ENCODE data around the gene CLPTM1L. TPM values are rescaled to one million over a fixed set of nuclear protein-coding genes. Genes with fewer than 3 reads are reported as not detected.

The CLPTM1L gene
- total RNA-seq, 4 donors from 2014 or later = 92.3 to 132 (median 108) TPM

GRCh38 chr5:1322955-1323802 lies 21.7 kb downstream of the CLPTM1L start:
- TF ChIP-seq CTCF (IDR thresholded peaks at IDR 0.05; ENCODE audit: low read depth) = no peak

DNA sequence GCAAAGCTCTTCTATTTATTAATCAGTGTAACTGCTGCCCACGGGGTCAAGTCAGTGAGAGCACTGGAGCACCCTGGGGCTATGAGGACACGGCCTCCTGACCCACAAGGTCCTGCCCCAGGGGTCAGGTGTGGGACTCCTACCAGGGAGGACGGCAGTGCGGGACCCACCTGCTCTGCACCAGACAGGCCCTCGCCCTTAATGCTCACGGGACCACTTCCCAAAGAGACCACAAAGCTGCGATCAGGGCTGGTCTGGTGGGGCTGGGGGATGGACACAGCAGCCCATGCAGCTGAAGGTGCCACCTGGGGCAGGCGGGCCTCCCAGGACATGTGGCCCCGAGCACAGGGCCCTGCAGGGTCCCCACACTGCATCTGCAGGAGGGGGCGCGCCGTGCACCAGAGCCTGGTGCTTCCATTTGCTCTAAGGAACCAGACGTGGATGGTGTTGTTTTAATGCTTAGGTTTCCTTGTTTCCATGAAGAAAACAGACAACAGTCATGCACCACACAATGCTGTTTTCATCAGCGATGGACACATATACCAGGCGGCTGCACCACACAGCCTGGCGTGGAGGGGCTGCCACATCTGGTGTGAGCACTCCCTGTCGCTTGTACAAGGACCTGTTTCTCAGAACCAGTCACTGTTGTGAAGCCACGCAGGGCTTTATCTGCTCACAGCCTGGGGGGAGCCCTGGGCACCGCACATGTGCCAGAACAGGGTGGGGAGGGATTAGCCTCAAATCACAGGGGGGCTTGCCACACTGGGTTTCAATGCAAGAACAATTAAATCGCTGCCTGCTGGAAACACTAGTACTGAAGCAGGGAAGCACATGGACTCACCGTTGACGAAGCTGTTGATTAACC lies 22.6 kb downstream of the CLPTM1L start:
- TF ChIP-seq CTCF (IDR thresholded peaks at IDR 0.05; ENCODE audit: low read depth) = no peak

DNA sequence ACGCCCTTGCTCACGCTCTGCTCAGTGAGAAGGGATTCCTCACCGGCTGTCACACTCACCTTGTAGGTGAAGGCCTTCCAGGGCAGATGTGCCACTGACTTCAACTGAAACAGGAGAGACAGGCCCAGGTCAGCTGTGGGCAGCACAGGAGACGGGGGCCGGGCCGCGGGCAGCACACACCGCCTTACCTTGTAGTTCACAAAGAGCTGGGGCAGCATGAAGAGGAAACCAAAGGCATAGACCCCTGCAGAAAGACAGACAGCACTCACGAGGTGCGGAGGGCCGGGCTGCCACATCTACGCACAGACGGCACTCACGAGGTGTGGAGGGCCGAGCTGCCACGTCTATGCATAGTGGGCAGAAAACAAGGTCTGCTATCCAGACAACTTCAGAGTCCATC lies 23.3 kb downstream of the CLPTM1L start:
- no peak for TF ChIP-seq CTCF (IDR thresholded peaks at IDR 0.05; ENCODE audit: low read depth)

- no peak for TF ChIP-seq CTCF (IDR thresholded peaks at IDR 0.05; ENCODE audit: low read depth)
Measured at GRCh38 chr5:1320436-1321344, 24.2 kb downstream of the CLPTM1L start.

DNA sequence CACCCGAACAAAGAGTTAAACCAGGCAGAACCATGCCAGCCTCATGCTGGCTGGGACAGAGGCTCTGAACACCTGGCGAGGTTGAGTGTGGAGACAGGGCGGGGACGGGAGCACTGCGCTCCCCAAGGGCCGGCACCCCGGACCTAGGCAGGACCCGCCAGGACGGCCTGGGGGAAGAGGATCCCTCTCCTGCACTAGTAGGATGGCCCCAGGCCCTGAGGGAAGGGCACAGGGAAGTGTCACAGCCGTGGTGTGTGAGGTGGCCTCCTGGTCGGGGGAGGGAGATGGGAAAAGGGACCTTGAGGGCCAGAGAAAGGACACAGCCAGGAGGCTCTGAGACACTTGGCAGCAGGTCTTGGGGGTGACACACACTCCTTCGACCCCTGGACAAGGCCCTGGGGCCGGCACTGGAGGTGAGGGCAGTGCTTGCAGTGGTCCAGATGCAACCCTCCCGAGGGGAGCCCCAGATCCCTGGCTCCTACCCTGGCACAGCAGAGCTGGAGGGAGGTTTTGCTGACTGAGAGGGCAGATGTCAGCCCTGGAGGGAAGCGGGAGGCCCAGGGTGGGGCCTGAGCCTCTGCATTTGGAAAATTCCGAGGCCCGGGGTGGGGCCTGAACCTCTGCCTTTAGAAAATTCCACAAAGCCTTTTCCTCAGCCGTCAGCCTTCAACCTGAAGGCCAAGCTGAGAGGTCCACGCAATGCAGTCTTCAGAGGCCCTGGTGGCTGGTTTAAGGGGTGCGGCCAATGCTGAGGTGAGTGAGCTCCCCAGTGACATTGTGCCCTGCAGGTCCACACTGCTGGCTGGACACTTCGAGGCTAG lies 25.3 kb downstream of the CLPTM1L start:
- TF ChIP-seq CTCF (IDR thresholded peaks at IDR 0.05; ENCODE audit: low read depth) = no peak

GRCh38 chr5:1318659-1319251 lies 26.1 kb downstream of the CLPTM1L start:
- no peak for TF ChIP-seq CTCF (IDR thresholded peaks at IDR 0.05; ENCODE audit: low read depth)
